DOHH2 (cell line): Measurements from ENCODE around the gene LRRN2.
A peak's percentile ranks its signal among the peaks of the same experiment; 100 is the strongest.

Source experiments
- H3F3A ChIP-seq: fragments of 200-600 bp; sonication (generic), shearing (Covaris generic); 2 replicates; pipeline ENCODE4 v1.6.0; 2016; ENCODE audit warnings: antibody characterized with exemption, mild to moderate bottlenecking; ENCODE audit not compliant: control insufficient read depth, insufficient read depth
- H3K27ac ChIP-seq: fragments of 200-600 bp; sonication (generic); 2 replicates; pipeline ENCODE4 v1.5.1; 2014; ENCODE audit warnings: low read depth, mild to moderate bottlenecking, low read length, moderate library complexity
- H3K27me3 ChIP-seq: fragments of 200-600 bp; sonication (generic); 2 replicates; pipeline ENCODE4 v1.6.1; 2014; ENCODE audit warnings: mild to moderate bottlenecking, low read length, mixed read lengths; ENCODE audit not compliant: control insufficient read depth
- H3K36me3 ChIP-seq: fragments of 200-600 bp; sonication (generic); 2 replicates; pipeline ENCODE4 v1.6.1; 2014; ENCODE audit warnings: mild to moderate bottlenecking, low read length, moderate library complexity, mixed read lengths; ENCODE audit not compliant: control insufficient read depth
- H3K4me1 ChIP-seq: fragments of 200-600 bp; sonication (generic); 2 replicates; pipeline ENCODE4 v1.6.1; 2014; ENCODE audit warnings: mild to moderate bottlenecking, low read length, mixed read lengths; ENCODE audit not compliant: control insufficient read depth
- H3K4me2 ChIP-seq: fragments of 200-600 bp; sonication (generic); 2 replicates; pipeline ENCODE4 v1.6.0; 2014; ENCODE audit warnings: mild to moderate bottlenecking, low read length, moderate library complexity
- H3K4me3 ChIP-seq: fragments of 200-600 bp; sonication (generic); 2 replicates; pipeline ENCODE4 v1.5.1; 2014; ENCODE audit warnings: mild to moderate bottlenecking, low read length, mixed read lengths
- H3K79me2 ChIP-seq: fragments of 200-600 bp; sonication (generic); 2 replicates; pipeline ENCODE4 v1.6.1; 2014; ENCODE audit warnings: mild to moderate bottlenecking, low read length, mixed read lengths; ENCODE audit not compliant: control insufficient read depth
- H3K9me2 ChIP-seq: fragments of 200-600 bp; sonication (generic); replicated peaks from 2 replicates; pipeline ENCODE4 v1.6.1; 2014; ENCODE audit warnings: mild to moderate bottlenecking, low read length, mixed read lengths; ENCODE audit not compliant: control insufficient read depth
- H3K9me3 ChIP-seq: fragments of 200-600 bp; sonication (generic); 2 replicates; pipeline ENCODE4 v1.6.1; 2014; ENCODE audit warnings: antibody characterized with exemption, low read length, mixed read lengths; ENCODE audit not compliant: control insufficient read depth, insufficient read depth
- H4K20me1 ChIP-seq: fragments of 200-600 bp; sonication (generic); 2 replicates; pipeline ENCODE4 v1.6.0; 2014; ENCODE audit warnings: low read depth, mild to moderate bottlenecking, antibody characterized with exemption, low read length, moderate library complexity; ENCODE audit not compliant: control insufficient read depth, insufficient read depth
- CTCF ChIP-seq: fragments of 200-600 bp; sonication (generic); IDR thresholded peaks from one replicate; pipeline ENCODE4 v1.5.1; 2014; ENCODE audit warnings: antibody characterized with exemption, mild to moderate bottlenecking, low read depth, low read length; ENCODE audit not compliant: poor library complexity, severe bottlenecking
- EZH2phosphoT487 ChIP-seq: fragments of 200-600 bp; sonication (generic); IDR thresholded peaks from 2 replicates; pipeline ENCODE4 v1.6.1; 2017; ENCODE audit warnings: borderline replicate concordance, mild to moderate bottlenecking, antibody characterized with exemption, low read length, moderate library complexity, mixed read lengths

Gene LRRN2

GRCh38 chr1:204711103-204711946 lies 25.8 kb upstream of the LRRN2 start:
- peak overlapping the region; percentile 81 for H3K4me2 ChIP-seq
- no peaks in the 10 kb centered on the region for H3K27me3 ChIP-seq
- no peak overlapping the region for H3K4me3 ChIP-seq

GRCh38 chr1:204709960-204710912 lies 24.7 kb upstream of the LRRN2 start:
- Histone ChIP-seq H3K4me3 (no peak overlapping the region), H3K9me3 (no peaks in the 10 kb centered on the region), H4K20me1 (no peaks in the 10 kb centered on the region; the same call in 1 of the 2 replicates), H3K79me2 (peaks cover 66% of the 10 kb centered on the region), H3K9me2 (no peaks in the 10 kb centered on the region), H3K27me3 (no peaks in the 10 kb centered on the region), H3K4me1 (peaks cover 78% of the 10 kb centered on the region), H3F3A (peaks cover under 1% of the 10 kb centered on the region; the same call in 1 of the 2 replicates), H3K36me3 (peaks cover 38% of the 10 kb centered on the region), H3K27ac (no peak overlapping the region), H3K4me2 (peak overlapping the region; percentile 81; the same call in 1 of the 2 replicates)
- TF ChIP-seq CTCF (no peak), EZH2phosphoT487 (no peak)

More at GRCh38 chr1:204711103-204711946, 25.8 kb upstream of the LRRN2 start:
- Histone ChIP-seq H3F3A (no peaks in the 10 kb centered on the region), H3K4me1 (peaks cover 78% of the 10 kb centered on the region), H3K79me2 (peaks cover 62% of the 10 kb centered on the region), H4K20me1 (no peaks in the 10 kb centered on the region; the same call in 1 of the 2 replicates), H3K9me3 (no peaks in the 10 kb centered on the region), H3K9me2 (no peaks in the 10 kb centered on the region), H3K36me3 (peaks cover 38% of the 10 kb centered on the region), H3K27ac (no peak overlapping the region)
- TF ChIP-seq EZH2phosphoT487 (no peak), CTCF (no peak)

- Histone ChIP-seq H3K9me3 (no peaks in the 10 kb centered on the region), H3K4me1 (peaks cover 83% of the 10 kb centered on the region), H3K9me2 (no peaks in the 10 kb centered on the region), H3K27me3 (no peaks in the 10 kb centered on the region), H3K79me2 (peaks cover 58% of the 10 kb centered on the region), H3K27ac (no peak overlapping the region), H3K4me3 (no peak overlapping the region), H3K36me3 (peaks cover 35% of the 10 kb centered on the region), H3F3A (peaks cover 9% of the 10 kb centered on the region), H4K20me1 (no peaks in the 10 kb centered on the region; the same call in 1 of the 2 replicates), H3K4me2 (no peak overlapping the region)
- TF ChIP-seq EZH2phosphoT487 (no peak), CTCF (no peak)
Observed at GRCh38 chr1:204709021-204709420, 23.5 kb upstream of the LRRN2 start.
